H9 (cell line): ENCODE measurements around the gene IFNL3. TPM values are rescaled to one million over a fixed set of nuclear protein-coding genes. Genes with fewer than 3 reads are reported as not detected.

ENCODE experiments used
- DNase-seq: peaks from one replicate; pipeline ENCODE4 v3.0.0-alpha.2; 2017
- H2AFZ ChIP-seq: one replicate; pipeline ENCODE4 v1.6.1; 2013; ENCODE audit warnings: mild to moderate bottlenecking, low read length, control low read depth, moderate library complexity
- H2AK5ac ChIP-seq: 2 replicates; pipeline ENCODE4 v1.6.1; 2013; ENCODE audit warnings: low read length, control low read depth, mixed read lengths; ENCODE audit not compliant: insufficient read length
- H2BK120ac ChIP-seq: one replicate; pipeline ENCODE4 v1.6.1; 2013; ENCODE audit warnings: low read depth, mild to moderate bottlenecking, low read length, control low read depth, inconsistent platforms; ENCODE audit not compliant: poor library complexity, severe bottlenecking
- H2BK12ac ChIP-seq: 2 replicates; pipeline ENCODE4 v1.6.1; 2013; ENCODE audit warnings: low read length, control low read depth, mixed read lengths, low read depth; ENCODE audit not compliant: insufficient read length
- H2BK15ac ChIP-seq: 2 replicates; pipeline ENCODE4 v1.6.1; 2013; ENCODE audit warnings: low read depth, low read length, control low read depth
- H2BK20ac ChIP-seq: one replicate; pipeline ENCODE4 v1.6.1; 2013; ENCODE audit warnings: low read depth, mild to moderate bottlenecking, low read length, control low read depth, inconsistent platforms; ENCODE audit not compliant: poor library complexity, severe bottlenecking
- H2BK5ac ChIP-seq: 2 replicates; pipeline ENCODE4 v1.6.1; 2013; ENCODE audit warnings: low read length, control low read depth, mixed read lengths; ENCODE audit not compliant: insufficient read length
- H3K14ac ChIP-seq: 2 replicates; pipeline ENCODE4 v1.6.1; 2013; ENCODE audit warnings: low read length, control low read depth; ENCODE audit not compliant: insufficient read depth
- H3K18ac ChIP-seq: 2 replicates; pipeline ENCODE4 v1.6.1; 2013; ENCODE audit warnings: low read depth, mild to moderate bottlenecking, mixed read lengths, low read length, control low read depth; ENCODE audit not compliant: insufficient read length
- H3K23ac ChIP-seq: 2 replicates; pipeline ENCODE4 v1.6.1; 2013; ENCODE audit warnings: low read length, control low read depth, mixed read lengths, low read depth; ENCODE audit not compliant: insufficient read length
- H3K23me2 ChIP-seq: 2 replicates; pipeline ENCODE4 v1.6.1; 2013; ENCODE audit warnings: low read depth, mild to moderate bottlenecking, mixed read lengths, low read length, control low read depth; ENCODE audit not compliant: insufficient read length, poor library complexity, severe bottlenecking
- H3K27ac ChIP-seq: 2 replicates; pipeline ENCODE4 v1.5.1; 2013; ENCODE audit warnings: low read length, control low read depth, mixed read lengths, low read depth; ENCODE audit not compliant: insufficient read length
- H3K27me3 ChIP-seq: 2 replicates; pipeline ENCODE4 v1.6.1; 2013; ENCODE audit warnings: low read length, control low read depth, inconsistent platforms; ENCODE audit not compliant: insufficient read depth
- H3K4ac ChIP-seq: 2 replicates; pipeline ENCODE4 v1.6.1; 2013; ENCODE audit warnings: low read depth, mild to moderate bottlenecking, control low read depth, inconsistent platforms, low read length, moderate library complexity
- H3K4me1 ChIP-seq: 2 replicates; pipeline ENCODE4 v1.6.1; 2013; ENCODE audit warnings: low read length, control low read depth, inconsistent platforms; ENCODE audit not compliant: insufficient read depth
- H3K4me2 ChIP-seq: 2 replicates; pipeline ENCODE4 v1.6.1; 2013; ENCODE audit warnings: low read length, control low read depth, mixed read lengths; ENCODE audit not compliant: insufficient read length, insufficient read depth
- H3K56ac ChIP-seq: 2 replicates; pipeline ENCODE4 v1.6.1; 2013; ENCODE audit warnings: low read depth, mild to moderate bottlenecking, mixed read lengths, low read length, control low read depth; ENCODE audit not compliant: insufficient read length
- H3K79me1 ChIP-seq: 2 replicates; pipeline ENCODE4 v1.6.1; 2013; ENCODE audit warnings: low read depth, mild to moderate bottlenecking, moderate library complexity, low read length, control low read depth, inconsistent platforms; ENCODE audit not compliant: insufficient read depth, poor library complexity, severe bottlenecking
- H3K79me2 ChIP-seq: 2 replicates; pipeline ENCODE4 v1.6.1; 2013; ENCODE audit warnings: low read length, control low read depth, inconsistent platforms; ENCODE audit not compliant: insufficient read depth
- H3K9ac ChIP-seq: 2 replicates; pipeline ENCODE4 v1.6.1; 2013; ENCODE audit warnings: low read length, control low read depth, mixed read lengths; ENCODE audit not compliant: insufficient read length; ENCODE audit errors: extremely low read depth
- H3K9me3 ChIP-seq: one replicate; pipeline ENCODE4 v1.6.1; 2013; ENCODE audit warnings: low read depth, low read length, inconsistent platforms; ENCODE audit not compliant: control insufficient read depth
- H3T11ph ChIP-seq: one replicate; pipeline ENCODE4 v1.6.1; 2013; ENCODE audit warnings: mild to moderate bottlenecking, low read length, control low read depth, inconsistent platforms
- H4K20me1 ChIP-seq: one replicate; pipeline ENCODE4 v1.6.1; 2013; ENCODE audit not compliant: control insufficient read depth, insufficient read length, insufficient read depth
- H4K5ac ChIP-seq: 2 replicates; pipeline ENCODE4 v1.6.1; 2013; ENCODE audit warnings: low read depth, mild to moderate bottlenecking, mixed read lengths, low read length, control low read depth; ENCODE audit not compliant: insufficient read length
- H4K8ac ChIP-seq: replicated peaks from 2 replicates; pipeline ENCODE4 v1.6.1; 2013; ENCODE audit warnings: low read length, control low read depth, mixed read lengths, low read depth; ENCODE audit not compliant: insufficient read length
- H4K91ac ChIP-seq: 2 replicates; pipeline ENCODE4 v1.6.1; 2013; ENCODE audit warnings: low read depth, mild to moderate bottlenecking, moderate library complexity, mixed read lengths, low read length, control low read depth; ENCODE audit not compliant: insufficient read length
- H3K27ac Mint-ChIP-seq, 3 experiments: 2 replicates in 2 of 3; 3 replicates in 1 of 3; pipeline ENCODE4 v1.8.0; 2020 to 2021; ENCODE audit warnings: mixed read lengths in 3 of 3, mild to moderate bottlenecking in 1 of 3, moderate library complexity in 1 of 3
- H3K27me3 Mint-ChIP-seq: 2 replicates; pipeline ENCODE4 v1.8.0; 2021; ENCODE audit warnings: low read depth, mild to moderate bottlenecking, moderate library complexity, mixed read lengths
- H3K36me3 Mint-ChIP-seq, 3 experiments: 2 replicates in 2 of 3; 3 replicates in 1 of 3; pipeline ENCODE4 v1.8.0; 2020 to 2021; ENCODE audit warnings: low read depth in 3 of 3, mixed read lengths in 3 of 3; ENCODE audit not compliant: insufficient read depth in 1 of 3
- H3K4me1 Mint-ChIP-seq, 2 experiments: 2 replicates each; pipeline ENCODE4 v1.8.0; 2020; ENCODE audit warnings: mixed read lengths in 2 of 2
- H3K4me3 Mint-ChIP-seq, 2 experiments: 2 replicates in 1 of 2; 3 replicates in 1 of 2; pipeline ENCODE4 v1.8.0; 2020 to 2021; ENCODE audit warnings: mild to moderate bottlenecking in 2 of 2, mixed read lengths in 2 of 2, moderate library complexity in 1 of 2
- H3K9me3 Mint-ChIP-seq, 2 experiments: 2 replicates in 1 of 2; 3 replicates in 1 of 2; pipeline ENCODE4 v1.8.0; 2020; ENCODE audit warnings: mild to moderate bottlenecking in 2 of 2, mixed read lengths in 2 of 2, moderate library complexity in 1 of 2
- CTCF ChIP-seq: fragments of 200-600 bp; sonication (generic); conservative IDR thresholded peaks from 3 replicates; pipeline ENCODE4 v1.8.0; 2021; ENCODE audit warnings: antibody characterized with exemption, mild to moderate bottlenecking
- WGBS: extraction: QIAGEN DNeasy Blood & Tissue Kit; methylation state at CpG from one replicate; pipeline ENCODE4 v1.1.7; 2013; ENCODE audit warnings: missing lambda C conversion rate, low lambda C conversion rate, mixed read lengths; ENCODE audit not compliant: insufficient read length; ENCODE audit errors: extremely low coverage; 5-methylcytosine and 5-hydroxymethylcytosine counted together
- total RNA-seq: library from RNA; stranded (reverse); gene quantifications from 2 replicates; pipeline ENCODE4 v1.2.1, GENCODE V29; 2021

The IFNL3 gene
- total RNA-seq, 1 experiment from 2014 or later: not detected

- no peak overlapping the region for H2BK20ac ChIP-seq
- DNase-seq: no peak
- TF ChIP-seq CTCF: no peak
- no CpG with 5 or more reads among the region's 4 CpGs for WGBS
- H3K56ac ChIP-seq: no peak overlapping the region
- no peak overlapping the region for H3K27ac ChIP-seq
- H3K9ac ChIP-seq: no peak overlapping the region
- no peak overlapping the region for H4K5ac ChIP-seq
- H2AK5ac ChIP-seq: no peak overlapping the region
- no peaks in the 10 kb centered on the region for H3K23me2 ChIP-seq
- H2BK12ac ChIP-seq: no peak overlapping the region
- no peak overlapping the region for H3K14ac ChIP-seq
- Mint-ChIP-seq H3K9me3 (peaks cover under 1 to 2% of the 10 kb centered on the region in 2 experiments; a peak in 2 of 5 replicates), H3K27ac (no peak overlapping the region), H3K4me1 (peaks cover 0 to 5% of the 10 kb centered on the region in 2 experiments; a peak in 2 of 4 replicates), H3K36me3 (no peaks in the 10 kb centered on the region; a peak in 1 of 7 replicates), H3K4me3 (no peak overlapping the region), H3K27me3 (peaks cover 79% of the 10 kb centered on the region)
- peaks cover under 1% of the 10 kb centered on the region; the same call in 1 of the 2 replicates for H3K27me3 ChIP-seq
- no peak overlapping the region for H3K4me2 ChIP-seq
- H4K20me1 ChIP-seq: no peaks in the 10 kb centered on the region
- H2BK5ac ChIP-seq: no peak overlapping the region
- H3K4me1 ChIP-seq: no peaks in the 10 kb centered on the region
- H2AFZ ChIP-seq: no peak overlapping the region
- no peak overlapping the region for H4K8ac ChIP-seq
- no peak overlapping the region for H4K91ac ChIP-seq
- H3K79me2 ChIP-seq: no peaks in the 10 kb centered on the region
- H3K79me1 ChIP-seq: no peaks in the 10 kb centered on the region
- H3T11ph ChIP-seq: no peak overlapping the region
- H2BK15ac ChIP-seq: no peak overlapping the region
- no peak overlapping the region for H3K4ac ChIP-seq
- H3K23ac ChIP-seq: no peak overlapping the region
- no peaks in the 10 kb centered on the region for H3K9me3 ChIP-seq
- no peak overlapping the region for H2BK120ac ChIP-seq
- H3K18ac ChIP-seq: no peak overlapping the region
Measured at GRCh38 chr19:39257227-39257626, 12.4 kb upstream of the IFNL3 start.
